HG03064 (cell line): ENCODE results near the gene TMEM50B.
"Not testable (repeated sequence)": the region's sequence is repeated elsewhere in the genome, so short reads cannot be mapped to it uniquely, and the experiment has no call there.

Source experiments
- ATAC-seq: cut with Tn5 transposase; IDR thresholded peaks from one replicate; pipeline ENCODE4 v1.9.1; 2021; ENCODE audit warnings: low read depth; ENCODE audit not compliant: unreplicated experiment

TMEM50B gene

GRCh38 chr21:33478935-33479678, 667 bp downstream of the TMEM50B start:
- peak; percentile 27 for ATAC-seq

GRCh38 chr21:33478182-33478581, 1.6 kb downstream of the TMEM50B start:
- ATAC-seq: no peak

GRCh38 chr21:33477066-33477465, 2.7 kb downstream of the TMEM50B start:
- no peak for ATAC-seq

- no peak for ATAC-seq
These were observed 6.4 kb downstream of the TMEM50B start for GRCh38 chr21:33473344-33473743.

- ATAC-seq: no peak
These were observed 9.1 kb downstream of the TMEM50B start for GRCh38 chr21:33470701-33471100.

GRCh38 chr21:33469183-33469582, 10.6 kb downstream of the TMEM50B start:
- not testable (repeated sequence) for ATAC-seq

GRCh38 chr21:33461538-33462250, 18.1 kb downstream of the TMEM50B start:
- ATAC-seq: no peak

- no peak for ATAC-seq
These were observed 20.9 kb downstream of the TMEM50B start for GRCh38 chr21:33458861-33459260.

GRCh38 chr21:33455686-33456446, 23.9 kb downstream of the TMEM50B start:
- ATAC-seq: no peak

- no peak for ATAC-seq
These were observed 27.4 kb downstream of the TMEM50B start for GRCh38 chr21:33452362-33452761.

- ATAC-seq: no peak
These were observed 28.1 kb downstream of the TMEM50B start for GRCh38 chr21:33451634-33452071.

- ATAC-seq: no peak
These were observed 30.2 kb downstream of the TMEM50B start for GRCh38 chr21:33449616-33450015.

- not testable (repeated sequence) for ATAC-seq
These were observed 33.2 kb downstream of the TMEM50B start for GRCh38 chr21:33446620-33447019.

- ATAC-seq: no peak
These were observed 35.3 kb downstream of the TMEM50B start for GRCh38 chr21:33444499-33444898.

GRCh38 chr21:33443194-33443593, 36.6 kb downstream of the TMEM50B start:
- ATAC-seq: no peak

- no peak for ATAC-seq
These were observed 38.0 kb downstream of the TMEM50B start for GRCh38 chr21:33441489-33442477.

GRCh38 chr21:33437140-33437539, 42.6 kb downstream of the TMEM50B start:
- ATAC-seq: no peak

- ATAC-seq: peak; percentile 75
These were observed 44.9 kb downstream of the TMEM50B start for GRCh38 chr21:33434770-33435360.

GRCh38 chr21:33433425-33434114, 46.2 kb downstream of the TMEM50B start:
- no peak for ATAC-seq
